Gastroesophageal sphincter (tissue), 4 donors: Measurements from ENCODE around the gene SLC7A14. TPM values are rescaled to one million over a fixed set of nuclear protein-coding genes. Genes with fewer than 3 reads are reported as not detected.

Experiments
- ATAC-seq: fragments of 150-250 bp; one replicate; pipeline ENCODE4 v1.9.1; 2016; ENCODE audit warnings: mild to moderate bottlenecking, moderate library complexity
- H3K27ac ChIP-seq, 4 donors: fragments of 200-600 bp; sonication (generic) in 3 of 4; 1 replicate in 3 of 4; 2 replicates in 1 of 4; pipeline ENCODE4 v1.5.1; 2016 to 2019
- H3K27me3 ChIP-seq: fragments of 200-600 bp; sonication (generic); one replicate; pipeline ENCODE4 v1.5.1; 2019
- H3K36me3 ChIP-seq, 2 donors: fragments of 200-600 bp; sonication (generic); one replicate each; pipeline ENCODE4 v1.5.1; 2019; ENCODE audit warnings: control low read depth in 1 of 2
- H3K4me1 ChIP-seq, 3 donors: fragments of 200-600 bp; sonication (generic); 1 replicate in 2 of 3; 2 replicates in 1 of 3; pipeline ENCODE4 v1.5.1; 2016 to 2019; ENCODE audit warnings: control low read depth in 2 of 3
- H3K4me3 ChIP-seq, 2 donors: fragments of 200-600 bp; sonication (generic); one replicate each; pipeline ENCODE4 v1.5.1; 2019; ENCODE audit warnings: mild to moderate bottlenecking in 1 of 2, moderate library complexity in 1 of 2
- H3K9me3 ChIP-seq, 3 donors: fragments of 200-600 bp; sonication (generic); one replicate each; pipeline ENCODE4 v1.5.1; 2017 to 2019; ENCODE audit warnings: control low read depth in 2 of 3
- EP300 ChIP-seq: sonication (generic); formaldehyde crosslinking; IDR thresholded peaks from one replicate; pipeline ENCODE4 v1.6.1; 2017; ENCODE audit warnings: antibody characterized with exemption, mild to moderate bottlenecking
- POLR2A ChIP-seq, 2 donors: fragments of 450-650 bp; IDR thresholded peaks; one replicate each; pipeline ENCODE4 v1.6.1; 2017; ENCODE audit warnings: antibody characterized with exemption in 2 of 2, mild to moderate bottlenecking in 2 of 2, moderate library complexity in 1 of 2
- POLR2AphosphoS5 ChIP-seq: sonication (generic); formaldehyde crosslinking; IDR thresholded peaks from one replicate; pipeline ENCODE4 v1.6.1; 2017; ENCODE audit warnings: antibody characterized with exemption
- WGBS, 2 donors: methylation state at CpG; one replicate each; pipeline ENCODE4 v1.1.5; 2018; ENCODE audit warnings: low coverage in 1 of 2; 5-methylcytosine and 5-hydroxymethylcytosine counted together
- total RNA-seq, 4 donors: library from RNA; depleted of rRNA; stranded (reverse); fragments of >200 nt; gene quantifications; one replicate each; pipeline ENCODE4 v1.1.0, GENCODE V29; 2016
- TF ChIP-seq, protein P1 (sequence below), 4 experiments: fragments of 200-600 bp in 2 of 4; fragments of 450-650 bp in 2 of 4; sonication (generic) in 1 of 4; IDR thresholded peaks; one replicate each; pipeline ENCODE4 v1.5.1; 2017 to 2019; ENCODE audit warnings: antibody characterized with exemption in 4 of 4, mild to moderate bottlenecking in 2 of 4, moderate library complexity in 2 of 4

Gene SLC7A14
- total RNA-seq, 4 donors from 2014 or later = under 0.01 to 0.99 (median 0.43) TPM

DNA sequence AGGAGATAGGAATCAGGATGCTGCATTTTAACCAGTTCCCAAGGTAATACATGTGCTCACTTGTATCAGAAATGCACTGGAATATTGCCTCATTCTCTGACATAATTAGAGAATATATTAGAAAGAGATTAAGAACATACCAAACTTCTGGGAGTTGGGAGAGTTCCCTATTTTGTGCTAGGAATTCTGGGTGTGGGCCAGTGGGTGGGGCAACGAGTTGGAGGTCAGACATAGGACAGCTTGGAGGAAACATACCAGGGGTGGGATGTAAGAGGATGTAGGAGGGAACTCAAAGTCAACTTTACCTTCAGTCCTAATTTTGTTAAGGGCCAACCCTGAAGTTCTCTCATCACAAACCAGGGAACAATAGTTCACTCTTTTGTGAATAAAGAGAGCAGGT lies 83.6 kb downstream of the SLC7A14 start:
- TF ChIP-seq, protein P1, sequence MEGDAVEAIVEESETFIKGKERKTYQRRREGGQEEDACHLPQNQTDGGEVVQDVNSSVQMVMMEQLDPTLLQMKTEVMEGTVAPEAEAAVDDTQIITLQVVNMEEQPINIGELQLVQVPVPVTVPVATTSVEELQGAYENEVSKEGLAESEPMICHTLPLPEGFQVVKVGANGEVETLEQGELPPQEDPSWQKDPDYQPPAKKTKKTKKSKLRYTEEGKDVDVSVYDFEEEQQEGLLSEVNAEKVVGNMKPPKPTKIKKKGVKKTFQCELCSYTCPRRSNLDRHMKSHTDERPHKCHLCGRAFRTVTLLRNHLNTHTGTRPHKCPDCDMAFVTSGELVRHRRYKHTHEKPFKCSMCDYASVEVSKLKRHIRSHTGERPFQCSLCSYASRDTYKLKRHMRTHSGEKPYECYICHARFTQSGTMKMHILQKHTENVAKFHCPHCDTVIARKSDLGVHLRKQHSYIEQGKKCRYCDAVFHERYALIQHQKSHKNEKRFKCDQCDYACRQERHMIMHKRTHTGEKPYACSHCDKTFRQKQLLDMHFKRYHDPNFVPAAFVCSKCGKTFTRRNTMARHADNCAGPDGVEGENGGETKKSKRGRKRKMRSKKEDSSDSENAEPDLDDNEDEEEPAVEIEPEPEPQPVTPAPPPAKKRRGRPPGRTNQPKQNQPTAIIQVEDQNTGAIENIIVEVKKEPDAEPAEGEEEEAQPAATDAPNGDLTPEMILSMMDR (IDR thresholded peaks at IDR 0.05) = no peak
- no peak for TF ChIP-seq POLR2A (IDR thresholded peaks at IDR 0.05)
- TF ChIP-seq EP300 = no peak
- TF ChIP-seq POLR2AphosphoS5 = no peak
- H3K27me3 ChIP-seq = no peaks in the 10 kb centered on the region
- H3K9me3 ChIP-seq = no peaks in the 10 kb centered on the region
- H3K4me1 ChIP-seq = no peaks in the 10 kb centered on the region
- no peak overlapping the region for H3K27ac ChIP-seq
- no peaks in the 10 kb centered on the region for H3K36me3 ChIP-seq
- ATAC-seq = peak; percentile 43
- H3K4me3 ChIP-seq = no peak overlapping the region
- WGBS, 2 donors = 15% methylated on average over 1 of the region's 1 CpG; no CpG with 5 or more reads in 1 of the 2 donors

DNA sequence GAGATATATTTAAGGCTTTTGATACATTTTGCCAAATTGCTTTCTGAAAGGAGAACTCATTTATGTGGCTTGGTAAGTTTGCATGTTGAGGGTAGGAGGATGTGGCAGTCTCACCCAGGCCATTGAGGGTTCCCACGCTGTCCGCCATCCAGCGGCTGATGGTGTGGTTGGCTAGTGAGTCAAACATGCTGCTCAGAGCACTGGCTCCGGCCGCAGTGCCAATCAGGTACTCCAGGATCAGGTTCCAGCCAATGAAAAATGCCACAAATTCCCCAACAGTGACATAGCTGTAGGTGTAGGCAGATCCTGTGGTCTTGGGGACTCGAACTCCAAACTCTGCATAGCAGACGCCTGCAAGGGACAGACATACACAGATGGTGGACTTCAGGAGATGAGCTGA lies 84.9 kb downstream of the SLC7A14 start:
- H3K4me3 ChIP-seq = no peak overlapping the region
- TF ChIP-seq POLR2AphosphoS5 (no peak), EP300 (no peak), POLR2A (IDR thresholded peaks at IDR 0.05) (no peak)
- TF ChIP-seq, protein P1 (IDR thresholded peaks at IDR 0.05) = no peak
- no peak for ATAC-seq
- WGBS, 2 donors = 87 to 100% methylated on average over 4 to 6 of the region's 7 CpGs
- no peaks in the 10 kb centered on the region for H3K36me3 ChIP-seq
- no peaks in the 10 kb centered on the region for H3K4me1 ChIP-seq
- H3K9me3 ChIP-seq = no peaks in the 10 kb centered on the region
- no peak overlapping the region for H3K27ac ChIP-seq
- H3K27me3 ChIP-seq = no peaks in the 10 kb centered on the region

DNA sequence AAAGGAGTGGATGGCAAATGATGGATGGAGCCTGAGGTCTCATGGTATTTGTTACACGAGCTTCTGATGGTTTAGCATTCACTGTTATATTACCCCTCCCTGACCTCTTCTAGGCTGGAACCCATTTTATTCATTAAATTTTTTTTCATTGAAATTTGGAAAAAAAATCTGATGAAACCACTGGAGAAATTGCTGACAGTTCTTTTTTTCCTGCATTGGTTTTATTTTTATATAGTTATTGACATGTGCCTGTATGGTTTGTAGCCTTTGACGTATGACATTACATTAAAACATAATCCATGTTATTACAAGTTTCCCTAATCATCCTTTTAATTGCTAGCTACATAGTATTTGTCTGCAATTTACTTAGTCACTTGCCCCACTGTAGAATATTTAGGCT lies 85.4 kb downstream of the SLC7A14 start:
- TF ChIP-seq POLR2AphosphoS5 (no peak), EP300 (no peak)
- TF ChIP-seq, protein P1 (IDR thresholded peaks at IDR 0.05) = no peak
- ATAC-seq = no peak
- Histone ChIP-seq H3K4me1 (no peaks in the 10 kb centered on the region), H3K27me3 (no peaks in the 10 kb centered on the region), H3K27ac (no peak overlapping the region), H3K4me3 (no peak overlapping the region), H3K9me3 (no peaks in the 10 kb centered on the region), H3K36me3 (no peaks in the 10 kb centered on the region)
- WGBS, 2 donors = 46 to 72% methylated on average over 2 of the region's 2 CpGs

DNA sequence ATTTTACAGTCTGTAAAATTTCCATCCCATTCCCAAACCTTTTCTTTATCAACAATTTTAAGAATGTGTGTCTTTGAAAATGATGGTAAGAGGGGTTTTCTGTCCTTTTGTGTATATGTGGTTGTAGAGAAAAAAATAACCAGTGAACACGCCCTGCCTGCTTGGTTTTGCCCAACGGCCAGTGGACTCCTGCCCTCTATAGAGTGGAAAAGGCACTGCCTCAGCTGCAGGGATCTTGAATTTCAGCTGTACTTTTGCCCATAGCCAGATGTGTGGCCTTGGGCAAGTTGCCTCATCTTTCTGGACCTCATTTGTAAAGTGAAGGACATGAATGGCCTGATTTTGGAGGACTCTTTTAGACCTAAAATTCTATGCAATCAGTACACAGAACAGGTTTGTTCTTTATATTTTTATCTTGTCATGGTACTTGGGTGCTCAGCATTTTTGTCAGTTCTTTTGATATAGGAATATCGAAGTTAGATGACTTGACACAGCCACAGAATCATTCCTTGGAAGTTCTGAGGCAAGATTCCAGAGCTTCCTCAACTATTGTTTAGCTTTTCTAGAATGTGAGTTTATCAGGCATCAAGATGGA lies 86.2 kb downstream of the SLC7A14 start:
- ATAC-seq = no peak
- 50 to 66% methylated on average over 2 to 3 of the region's 3 CpGs for WGBS, 2 donors
- Histone ChIP-seq H3K27ac (no peak overlapping the region), H3K4me1 (no peaks in the 10 kb centered on the region), H3K36me3 (no peaks in the 10 kb centered on the region), H3K27me3 (no peaks in the 10 kb centered on the region), H3K9me3 (no peaks in the 10 kb centered on the region), H3K4me3 (no peak overlapping the region)
- TF ChIP-seq POLR2AphosphoS5 = no peak
- TF ChIP-seq, protein P1 (IDR thresholded peaks at IDR 0.05) = peak in 1 of 4 experiments; percentile 20

DNA sequence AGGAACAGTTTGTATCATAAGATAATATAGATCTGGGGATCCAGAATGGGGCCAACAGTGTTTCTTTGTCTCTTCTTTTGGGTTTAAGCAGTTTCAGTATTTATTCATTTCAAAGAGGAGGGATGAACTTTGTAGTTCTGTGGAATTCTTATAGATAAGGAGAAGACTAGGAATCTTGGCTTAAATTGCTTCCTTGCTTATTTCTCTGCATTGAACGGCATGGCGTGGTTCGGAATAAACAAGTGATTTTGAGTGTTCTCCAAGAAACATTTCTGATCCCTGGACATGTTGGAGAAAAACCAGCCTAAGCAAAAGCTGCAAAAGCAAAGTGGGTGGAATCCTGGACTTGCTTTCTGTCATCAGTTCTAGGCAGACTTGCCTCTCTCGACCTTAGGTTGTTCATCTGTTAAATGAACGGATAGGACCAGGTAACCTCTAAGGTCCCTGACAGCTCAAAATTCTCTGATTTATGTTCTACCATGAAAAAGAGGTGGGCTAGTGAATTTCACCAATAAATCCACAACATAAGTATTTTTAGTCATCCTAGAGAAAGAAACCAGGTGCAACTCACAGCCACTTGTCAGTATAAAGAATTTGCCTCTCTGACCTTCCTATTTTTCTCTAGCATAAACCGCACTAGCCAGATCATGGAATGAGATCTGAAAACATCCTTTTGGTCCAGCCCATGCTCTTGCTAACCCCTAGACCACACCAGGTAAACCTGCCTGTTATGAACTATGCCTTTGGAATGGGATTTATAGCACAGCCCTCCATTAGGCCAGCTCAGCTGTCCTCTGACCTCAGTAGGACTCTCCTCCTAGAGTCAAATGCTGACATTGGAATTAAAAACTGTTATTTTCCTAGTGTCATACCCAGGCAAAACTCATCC lies 88.4 kb downstream of the SLC7A14 start:
- no peak overlapping the region for H3K27ac ChIP-seq
- H3K9me3 ChIP-seq = no peaks in the 10 kb centered on the region
- ATAC-seq = no peak
- no peaks in the 10 kb centered on the region for H3K36me3 ChIP-seq
- 29 to 66% methylated on average over 5 to 6 of the region's 6 CpGs for WGBS, 2 donors
- H3K4me3 ChIP-seq = no peak overlapping the region
- no peaks in the 10 kb centered on the region for H3K27me3 ChIP-seq
- TF ChIP-seq EP300 = no peak
- TF ChIP-seq, protein P1 (IDR thresholded peaks at IDR 0.05) = no peak
- TF ChIP-seq POLR2AphosphoS5 = no peak
- no peak for TF ChIP-seq POLR2A (IDR thresholded peaks at IDR 0.05)
- H3K4me1 ChIP-seq = no peaks in the 10 kb centered on the region
